GM19397 (cell line): Measurements from ENCODE around the gene UBE2O.

Source experiments
- ATAC-seq: cut with Tn5 transposase; IDR thresholded peaks from one replicate; pipeline ENCODE4 v1.9.1; 2021; ENCODE audit warnings: mild to moderate bottlenecking, moderate library complexity; ENCODE audit not compliant: unreplicated experiment

The UBE2O gene

DNA sequence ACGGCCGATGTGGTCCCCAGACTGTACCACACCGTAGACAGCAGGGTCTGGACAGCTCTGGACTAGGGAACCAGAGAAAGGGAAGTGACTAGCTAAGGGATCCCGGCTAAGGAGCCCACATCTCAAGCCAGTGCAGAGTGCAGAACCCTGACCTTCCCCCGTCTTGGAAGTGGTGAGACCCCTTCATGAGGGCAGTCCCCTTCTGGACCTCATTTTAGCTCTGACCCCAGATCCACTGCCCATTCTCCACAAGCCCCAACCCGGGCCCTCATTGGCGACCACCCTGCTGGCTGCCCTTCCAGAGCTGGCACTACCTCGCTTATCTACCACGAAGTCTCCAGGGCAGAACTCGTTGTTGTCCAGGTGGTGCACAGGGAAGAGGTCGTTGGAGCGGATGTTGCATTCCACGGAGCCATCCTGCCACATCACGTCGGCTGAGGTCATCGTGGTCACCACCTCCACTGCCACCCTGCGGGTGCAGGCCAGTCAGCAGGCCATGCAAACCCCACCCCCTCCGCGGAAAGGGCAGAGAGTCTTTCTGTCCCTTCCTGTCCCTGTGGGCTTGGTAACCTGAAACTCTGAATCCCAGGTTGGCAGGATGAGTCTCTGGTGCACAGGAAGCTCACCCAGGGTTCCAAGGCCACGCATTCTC, 54.3 kb downstream of the UBE2O start:
- no peak for ATAC-seq

DNA sequence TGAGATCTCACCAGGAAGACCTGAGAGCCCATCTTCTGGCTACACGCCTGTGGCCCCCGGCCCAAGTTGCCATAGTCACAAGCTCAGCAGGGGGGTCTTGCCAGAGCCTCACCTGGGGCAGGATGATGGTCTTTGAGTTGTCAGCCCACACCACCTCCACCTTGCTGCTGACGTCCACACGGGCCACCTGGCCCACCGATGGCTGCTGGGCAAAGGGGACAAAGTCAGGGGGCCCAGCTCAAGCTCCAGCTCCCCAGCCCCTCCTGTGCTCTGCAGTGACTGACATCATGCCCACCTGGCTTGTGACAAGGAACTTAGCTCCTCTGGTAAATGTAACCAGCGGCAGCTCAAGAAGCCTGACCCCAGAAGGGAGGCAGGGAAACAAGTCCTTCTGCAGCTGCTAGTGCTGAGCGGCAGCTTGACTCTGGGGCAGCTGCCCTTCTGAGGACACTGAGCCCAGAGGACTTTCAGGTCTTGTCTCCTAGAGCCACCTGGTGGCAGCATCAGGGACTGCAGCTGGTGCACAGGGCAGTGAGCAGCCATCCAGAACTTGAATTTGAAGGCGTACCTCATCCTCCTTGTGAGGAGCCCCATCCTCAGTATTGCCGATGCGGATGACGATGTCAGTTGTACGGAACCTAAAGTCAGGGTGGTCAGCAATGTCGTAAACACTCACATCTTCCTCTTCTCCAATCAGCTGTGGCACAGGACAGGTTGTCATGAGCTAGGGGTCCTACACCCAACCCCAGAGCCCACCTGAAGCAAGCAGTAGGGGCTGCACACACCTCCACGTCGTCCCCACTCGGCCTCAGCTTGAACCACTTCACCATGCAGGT, 55.0 kb downstream of the UBE2O start:
- no peak for ATAC-seq

GRCh38 chr17:76397184-76397583, 55.8 kb downstream of the UBE2O start:
- no peak for ATAC-seq

DNA sequence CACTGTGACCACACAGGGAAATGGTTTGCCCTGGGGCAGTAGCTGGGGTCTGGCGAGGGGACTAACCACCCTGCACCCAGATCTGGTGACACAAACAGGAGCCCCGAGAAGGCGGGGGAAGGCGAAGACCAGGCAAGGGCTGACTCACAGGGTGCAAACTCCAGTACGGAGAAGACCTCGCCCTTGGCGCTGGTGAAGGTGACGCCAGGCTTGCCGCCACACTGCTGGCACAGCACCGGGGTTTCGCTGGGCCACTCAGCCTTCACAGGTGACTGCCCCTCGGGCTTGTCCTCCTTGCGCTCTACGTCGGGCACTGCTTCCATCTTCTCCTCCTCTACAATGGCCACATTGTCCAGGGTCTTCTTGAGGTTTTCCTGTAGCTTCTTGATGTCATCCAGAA, 57.0 kb downstream of the UBE2O start:
- ATAC-seq, result no peak

- ATAC-seq, result no peak
These were observed 58.8 kb downstream of the UBE2O start for GRCh38 chr17:76394166-76394565.

GRCh38 chr17:76391200-76391715, 61.7 kb downstream of the UBE2O start:
- no peak for ATAC-seq

DNA sequence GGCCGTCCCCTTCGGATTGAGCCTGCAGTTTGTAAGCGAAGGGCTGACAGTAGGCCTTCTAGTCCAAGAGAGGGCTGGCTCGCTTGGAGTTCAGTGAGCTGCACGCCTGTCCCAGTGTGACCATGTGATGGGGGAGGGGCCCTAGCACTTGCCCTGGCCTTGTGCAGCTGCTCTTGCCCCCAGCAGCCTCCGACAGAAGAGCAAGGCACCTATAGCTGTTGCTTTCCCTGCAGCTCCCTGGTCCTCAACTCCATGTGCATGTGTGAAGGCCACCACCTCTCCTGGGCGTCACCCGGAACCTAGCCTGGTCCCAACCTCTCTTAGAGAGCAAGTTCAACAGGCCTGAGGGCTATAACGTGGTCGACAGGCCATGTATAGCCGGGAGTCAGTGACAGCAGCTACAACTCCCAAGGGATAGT, 62.9 kb downstream of the UBE2O start:
- ATAC-seq, result no peak

GRCh38 chr17:76388966-76389888, 63.7 kb downstream of the UBE2O start:
- ATAC-seq, result no peak

GRCh38 chr17:76386966-76387765, 65.8 kb downstream of the UBE2O start:
- ATAC-seq, result no peak

GRCh38 chr17:76385892-76386786, 66.8 kb downstream of the UBE2O start:
- no peak for ATAC-seq

GRCh38 chr17:76384987-76385891, 67.7 kb downstream of the UBE2O start:
- ATAC-seq, result no peak

- ATAC-seq, result peak; percentile 66
These were observed 68.5 kb downstream of the UBE2O start, which contains the start of gene SPHK1 for GRCh38 chr17:76384222-76384986. TSS of gene SPHK1 (plus strand) at chr17:76384609. CDS start at chr17:76385645, 1,036 bp downstream.

DNA sequence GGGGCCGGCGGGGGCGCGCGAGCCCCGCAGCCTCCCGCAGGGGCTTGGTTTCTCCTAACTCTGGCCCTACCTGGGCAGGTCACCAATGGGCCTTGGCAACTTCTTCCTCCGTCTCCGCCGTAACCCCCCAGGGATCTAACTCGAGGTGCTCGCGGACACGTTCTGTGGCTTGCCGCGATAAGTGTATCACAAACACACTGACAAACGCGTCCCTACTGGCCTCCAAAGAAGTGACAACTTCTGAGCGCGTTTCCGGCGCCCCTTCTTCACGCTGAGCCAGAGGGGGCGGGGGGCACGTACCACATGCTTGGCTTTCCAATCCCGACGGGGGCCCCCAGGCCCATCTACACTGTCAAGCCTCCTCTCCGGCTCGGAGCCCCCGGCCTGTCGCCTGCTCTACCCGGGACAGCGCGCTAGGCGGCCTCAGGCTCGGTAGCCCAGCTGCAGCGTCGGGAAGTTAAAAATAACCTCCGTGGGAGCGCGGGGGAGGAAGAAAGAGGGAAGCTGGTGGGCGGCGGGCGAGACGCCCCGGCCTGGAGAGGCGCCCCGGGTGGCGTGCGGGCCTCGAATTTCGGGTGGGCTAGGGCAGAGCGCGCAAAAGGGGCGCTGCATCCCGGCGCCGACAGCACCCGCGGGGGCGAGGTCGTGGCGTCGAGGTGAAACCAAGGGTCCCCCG, 69.3 kb downstream of the UBE2O start:
- no peak for ATAC-seq

DNA sequence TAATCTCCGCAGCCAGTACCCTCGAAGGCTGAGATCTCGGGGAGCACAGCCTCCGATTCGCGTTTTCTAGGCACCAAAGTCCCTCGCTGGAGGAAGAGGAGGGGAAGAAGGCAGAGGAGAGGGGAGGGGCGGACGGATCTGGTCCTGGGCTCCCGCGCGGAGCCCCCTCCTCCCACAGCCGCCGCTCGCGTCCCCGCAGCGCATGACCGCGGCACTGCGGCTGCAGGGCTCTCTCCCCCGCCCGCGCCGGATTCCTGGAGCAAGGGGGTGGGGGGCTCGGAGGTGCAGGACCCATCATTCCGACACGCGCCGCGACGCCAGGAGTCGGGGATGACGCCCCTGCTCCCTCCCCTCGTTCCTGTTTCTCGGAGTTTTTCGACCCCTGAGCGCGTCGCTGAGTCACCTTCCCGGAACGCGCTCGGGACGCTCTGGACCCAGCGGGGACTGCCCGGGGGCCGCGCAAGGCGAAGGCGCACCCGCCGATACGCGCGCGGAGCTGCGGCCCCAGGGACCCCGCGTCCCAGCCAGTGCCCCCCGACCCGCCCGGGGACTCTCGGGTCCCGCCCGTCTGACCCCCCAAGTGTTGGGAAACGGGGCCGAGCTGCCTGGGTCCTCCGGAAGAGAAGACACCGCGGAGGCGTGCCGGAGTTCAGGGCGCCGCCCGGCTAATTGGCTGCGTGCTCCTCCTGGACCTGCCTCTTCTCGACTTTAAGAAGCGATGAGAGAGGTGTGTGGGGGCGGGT, 70.0 kb downstream of the UBE2O start:
- ATAC-seq, result no peak

DNA sequence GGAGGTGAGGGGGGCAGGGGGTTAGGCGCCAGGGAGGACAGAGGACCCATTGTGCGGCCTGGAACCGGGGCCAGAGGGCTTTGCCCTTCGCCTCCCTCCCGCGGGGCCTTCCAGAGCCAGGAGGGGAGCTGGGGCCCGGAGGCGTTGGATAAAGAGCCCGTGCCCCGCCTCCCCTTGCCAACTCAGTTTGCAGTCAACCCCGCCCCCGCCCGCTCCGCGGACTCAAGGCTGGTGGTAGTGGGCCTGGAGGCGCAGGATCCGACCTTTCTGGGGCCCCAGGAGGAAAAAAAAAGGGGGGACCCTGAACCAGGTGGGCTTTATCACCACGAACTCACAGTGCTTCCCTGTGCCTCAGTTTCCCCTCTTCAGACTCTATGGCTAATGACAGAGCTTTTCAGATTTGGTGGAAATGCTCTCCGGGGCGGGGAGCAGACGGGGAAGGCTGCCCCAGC, 70.6 kb downstream of the UBE2O start:
- no peak for ATAC-seq
